Ramos (cell line): ENCODE measurements around the gene TMEM233.

ENCODE experiments used
- in situ Hi-C: fragments of 300-500 bp; cut with MboI; formaldehyde crosslinking; loops from one replicate; pipeline ENCODE4 v1.14.3; 2022; ENCODE audit warnings: low sequenced_read_pairs; ENCODE audit not compliant: unreplicated experiment

Gene TMEM233

GRCh38 chr12:119676573-119676972, 83.0 kb downstream of the TMEM233 start:
- in situ Hi-C loops: loop anchor here (25.0 kb wide), 1 partner anchor 586 kb away; the partner anchor contains the start of gene PXN

- in situ Hi-C loops: loop anchor here (25.0 kb wide), 1 partner anchor 584 kb away; the partner anchor contains the start of gene PXN
Observed at GRCh38 chr12:119678459-119678858, 84.9 kb downstream of the TMEM233 start.

GRCh38 chr12:119679081-119679480, 85.5 kb downstream of the TMEM233 start:
- in situ Hi-C loops: loop anchor here (25.0 kb wide), 1 partner anchor 583 kb away; the partner anchor contains the start of gene PXN

GRCh38 chr12:119679490-119679889, 85.9 kb downstream of the TMEM233 start:
- in situ Hi-C loops: loop anchor here (25.0 kb wide), 1 partner anchor 583 kb away; the partner anchor contains the start of gene PXN

GRCh38 chr12:119681111-119681510, 87.5 kb downstream of the TMEM233 start:
- in situ Hi-C loops: loop anchor here (25.0 kb wide), 1 partner anchor 581 kb away; the partner anchor contains the start of gene PXN

- in situ Hi-C loops: loop anchor here (25.0 kb wide), 1 partner anchor 580 kb away; the partner anchor contains the start of gene PXN
Observed at GRCh38 chr12:119681728-119682638, 88.4 kb downstream of the TMEM233 start.

GRCh38 chr12:119682639-119683252, 89.2 kb downstream of the TMEM233 start:
- in situ Hi-C loops: loop anchor here (25.0 kb wide), 1 partner anchor 580 kb away; the partner anchor contains the start of gene PXN

GRCh38 chr12:119683413-119683812, 89.8 kb downstream of the TMEM233 start:
- in situ Hi-C loops: loop anchor here (25.0 kb wide), 1 partner anchor 579 kb away; the partner anchor contains the start of gene PXN

GRCh38 chr12:119683816-119684215, 90.2 kb downstream of the TMEM233 start:
- in situ Hi-C loops: loop anchor here (25.0 kb wide), 1 partner anchor 578 kb away; the partner anchor contains the start of gene PXN

- in situ Hi-C loops: loop anchor here (25.0 kb wide), 1 partner anchor 577 kb away; the partner anchor contains the start of gene PXN
Observed at GRCh38 chr12:119684711-119685369, 91.3 kb downstream of the TMEM233 start.

GRCh38 chr12:119685375-119685774, 91.8 kb downstream of the TMEM233 start:
- in situ Hi-C loops: loop anchor here (25.0 kb wide), 1 partner anchor 577 kb away; the partner anchor contains the start of gene PXN

GRCh38 chr12:119686355-119686754, 92.8 kb downstream of the TMEM233 start:
- in situ Hi-C loops: loop anchor here (25.0 kb wide), 1 partner anchor 576 kb away; the partner anchor contains the start of gene PXN

GRCh38 chr12:119686776-119687175, 93.2 kb downstream of the TMEM233 start:
- in situ Hi-C loops: loop anchor here (25.0 kb wide), 1 partner anchor 576 kb away; the partner anchor contains the start of gene PXN

GRCh38 chr12:119687406-119687805, 93.8 kb downstream of the TMEM233 start:
- in situ Hi-C loops: loop anchor here (25.0 kb wide), 1 partner anchor 575 kb away; the partner anchor contains the start of gene PXN

GRCh38 chr12:119687879-119688278, 94.3 kb downstream of the TMEM233 start:
- in situ Hi-C loops: loop anchor here (25.0 kb wide), 1 partner anchor 574 kb away; the partner anchor contains the start of gene PXN

- in situ Hi-C loops: loop anchor here (25.0 kb wide), 1 partner anchor 572 kb away; the partner anchor contains the start of gene PXN
Observed at GRCh38 chr12:119689935-119690500, 96.4 kb downstream of the TMEM233 start.

- in situ Hi-C loops: loop anchor here (25.0 kb wide), 1 partner anchor 571 kb away; the partner anchor contains the start of gene PXN
Observed at GRCh38 chr12:119691202-119691810, 97.7 kb downstream of the TMEM233 start.

GRCh38 chr12:119692410-119692809, 98.8 kb downstream of the TMEM233 start:
- in situ Hi-C loops: loop anchor here (25.0 kb wide), 1 partner anchor 570 kb away; the partner anchor contains the start of gene PXN
